Bronchial epithelial cell (primary cell): ENCODE measurements around the gene POLA2. TPM values are rescaled to one million over a fixed set of nuclear protein-coding genes. Genes with fewer than 3 reads are reported as not detected.

Experiments used
- DNase-seq: peaks from one replicate; pipeline ENCODE4 v3.0.0-alpha.2; 2010; ENCODE audit warnings: low read depth
- FAIRE-seq: peaks from 2 replicates; lab custom pipeline; 2011; peaks lifted over from hg19 to GRCh38; lab: Jason Lieb, UNC
- H3K27me3 ChIP-seq: 2 replicates; pipeline ENCODE4 v1.5.1; 2011; ENCODE audit warnings: low read length; ENCODE audit not compliant: control insufficient read depth, insufficient read depth
- H3K36me3 ChIP-seq: 2 replicates; pipeline ENCODE4 v1.5.1; 2011; ENCODE audit warnings: low read length; ENCODE audit not compliant: control insufficient read depth, insufficient read depth
- H3K4me3 ChIP-seq: 2 replicates; pipeline ENCODE4 v1.5.1; 2011; ENCODE audit warnings: mild to moderate bottlenecking, low read depth, low read length, control low read depth
- total RNA-seq: library from RNA; depleted of rRNA; stranded (reverse); fragments of >200 nt; gene quantifications from 2 replicates; pipeline ENCODE4 v1.2.1, GENCODE V29; 2014
- TF ChIP-seq, protein P1 (sequence below): IDR thresholded peaks from 2 replicates; pipeline ENCODE4 v1.5.1; 2011; ENCODE audit warnings: mild to moderate bottlenecking, moderate library complexity, low read length, control low read depth, inconsistent platforms; ENCODE audit not compliant: insufficient read depth, severe bottlenecking

The POLA2 gene
- total RNA-seq, 1 donor from 2014 or later: 1.6 TPM

GRCh38 chr11:65295571-65296341 lies 34.0 kb downstream of the POLA2 start:
- DNase-seq (no peak), FAIRE-seq (no peak)
- no peak overlapping the region for H3K4me3 ChIP-seq
- TF ChIP-seq, protein P1, sequence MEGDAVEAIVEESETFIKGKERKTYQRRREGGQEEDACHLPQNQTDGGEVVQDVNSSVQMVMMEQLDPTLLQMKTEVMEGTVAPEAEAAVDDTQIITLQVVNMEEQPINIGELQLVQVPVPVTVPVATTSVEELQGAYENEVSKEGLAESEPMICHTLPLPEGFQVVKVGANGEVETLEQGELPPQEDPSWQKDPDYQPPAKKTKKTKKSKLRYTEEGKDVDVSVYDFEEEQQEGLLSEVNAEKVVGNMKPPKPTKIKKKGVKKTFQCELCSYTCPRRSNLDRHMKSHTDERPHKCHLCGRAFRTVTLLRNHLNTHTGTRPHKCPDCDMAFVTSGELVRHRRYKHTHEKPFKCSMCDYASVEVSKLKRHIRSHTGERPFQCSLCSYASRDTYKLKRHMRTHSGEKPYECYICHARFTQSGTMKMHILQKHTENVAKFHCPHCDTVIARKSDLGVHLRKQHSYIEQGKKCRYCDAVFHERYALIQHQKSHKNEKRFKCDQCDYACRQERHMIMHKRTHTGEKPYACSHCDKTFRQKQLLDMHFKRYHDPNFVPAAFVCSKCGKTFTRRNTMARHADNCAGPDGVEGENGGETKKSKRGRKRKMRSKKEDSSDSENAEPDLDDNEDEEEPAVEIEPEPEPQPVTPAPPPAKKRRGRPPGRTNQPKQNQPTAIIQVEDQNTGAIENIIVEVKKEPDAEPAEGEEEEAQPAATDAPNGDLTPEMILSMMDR: no peak
- H3K36me3 ChIP-seq: peaks cover 1% of the 10 kb centered on the region
- no peaks in the 10 kb centered on the region for H3K27me3 ChIP-seq

- peaks cover 1% of the 10 kb centered on the region for H3K36me3 ChIP-seq
- H3K4me3 ChIP-seq: no peak overlapping the region
- TF ChIP-seq, protein P1: no peak
- FAIRE-seq: no peak
- DNase-seq: no peak
- H3K27me3 ChIP-seq: no peaks in the 10 kb centered on the region
Measured at GRCh38 chr11:65297026-65297672, 35.4 kb downstream of the POLA2 start.

DNA sequence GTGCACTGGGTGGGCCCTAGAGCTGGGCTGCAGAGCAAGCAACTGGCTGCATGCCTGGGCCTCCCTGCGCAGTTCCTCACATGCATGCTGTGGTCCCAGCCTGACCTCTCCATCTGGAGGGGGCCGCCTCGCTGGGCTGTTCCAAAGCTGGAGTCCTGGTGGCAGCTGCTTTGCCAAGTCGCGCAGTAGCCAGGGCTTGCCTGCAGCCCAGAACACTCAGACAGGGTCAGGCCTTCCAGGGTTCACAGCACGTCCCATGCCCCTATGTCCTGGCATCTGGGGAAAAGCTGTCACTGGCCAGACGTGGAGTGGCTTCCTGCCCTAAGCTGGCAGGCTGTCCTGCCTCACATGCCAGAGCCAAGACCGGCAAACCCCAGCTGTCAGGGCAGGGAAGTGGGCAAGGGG lies 36.4 kb downstream of the POLA2 start:
- Histone ChIP-seq H3K36me3 (peaks cover 1% of the 10 kb centered on the region), H3K27me3 (no peaks in the 10 kb centered on the region), H3K4me3 (no peak overlapping the region)
- TF ChIP-seq, protein P1: no peak
- DNase-seq (no peak), FAIRE-seq (no peak)

DNA sequence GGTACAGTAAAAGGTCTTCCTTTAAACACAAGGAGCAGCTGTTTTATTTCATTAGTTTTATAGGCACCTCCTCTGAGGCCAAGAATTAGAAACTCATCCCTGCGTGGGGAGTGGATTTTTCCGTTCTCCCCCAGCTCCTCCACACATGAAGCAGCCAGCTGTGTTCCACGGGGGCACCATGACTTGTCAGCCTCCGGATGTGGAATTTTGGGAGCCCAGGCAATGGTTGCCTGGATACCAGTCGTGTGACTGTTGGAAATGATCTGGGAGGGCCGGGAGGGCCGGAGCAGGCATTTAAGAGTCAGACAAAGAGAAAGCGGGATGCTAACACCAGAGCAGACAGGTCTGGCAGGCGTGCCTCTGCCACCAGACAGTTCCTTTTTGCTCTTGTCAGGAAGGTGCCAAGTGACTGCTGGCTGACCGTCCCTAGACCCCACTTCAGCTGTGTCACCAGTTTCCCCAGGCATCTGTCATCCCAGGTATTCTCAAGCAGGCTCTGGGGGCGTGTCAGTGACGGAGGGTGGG lies 37.0 kb downstream of the POLA2 start:
- H3K4me3 ChIP-seq: no peak overlapping the region
- no peaks in the 10 kb centered on the region for H3K27me3 ChIP-seq
- TF ChIP-seq, protein P1: no peak
- H3K36me3 ChIP-seq: peaks cover 1% of the 10 kb centered on the region
- FAIRE-seq: no peak
- DNase-seq: no peak

GRCh38 chr11:65300621-65301275 lies 39.0 kb downstream of the POLA2 start:
- TF ChIP-seq, protein P1: no peak
- Histone ChIP-seq H3K4me3 (no peak overlapping the region), H3K27me3 (no peaks in the 10 kb centered on the region), H3K36me3 (peaks cover 1% of the 10 kb centered on the region)
- FAIRE-seq (no peak), DNase-seq (no peak)
